IPS-NIHi7 (cell line): ENCODE measurements around the gene KRTAP10-1.

ENCODE experiments used
- DNase-seq: peaks from one replicate; pipeline ENCODE4 v3.0.0; 2012; ENCODE audit warnings: mixed read lengths; ENCODE audit errors: extremely low spot score

The KRTAP10-1 gene

DNA sequence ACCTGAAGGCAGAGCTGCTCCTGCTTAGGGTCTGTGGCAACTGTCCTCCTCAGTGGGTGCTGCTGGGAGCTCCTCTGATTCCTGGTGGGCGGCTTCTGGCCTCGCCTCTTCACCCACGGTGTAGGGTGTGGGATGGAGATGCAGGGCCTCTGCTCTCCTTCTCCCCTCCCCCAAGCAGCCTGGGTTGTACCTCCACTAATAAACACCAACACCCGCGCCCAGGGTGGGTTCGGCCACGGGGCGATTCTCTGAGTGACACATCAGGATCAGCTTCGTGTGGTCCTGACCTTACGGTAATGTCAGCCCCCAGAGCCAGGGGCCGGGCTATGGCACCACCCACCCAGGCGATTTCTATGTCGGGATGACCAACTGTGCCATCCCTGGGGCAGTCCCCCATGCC, 23.7 kb downstream of the KRTAP10-1 start:
- no peak for DNase-seq

DNA sequence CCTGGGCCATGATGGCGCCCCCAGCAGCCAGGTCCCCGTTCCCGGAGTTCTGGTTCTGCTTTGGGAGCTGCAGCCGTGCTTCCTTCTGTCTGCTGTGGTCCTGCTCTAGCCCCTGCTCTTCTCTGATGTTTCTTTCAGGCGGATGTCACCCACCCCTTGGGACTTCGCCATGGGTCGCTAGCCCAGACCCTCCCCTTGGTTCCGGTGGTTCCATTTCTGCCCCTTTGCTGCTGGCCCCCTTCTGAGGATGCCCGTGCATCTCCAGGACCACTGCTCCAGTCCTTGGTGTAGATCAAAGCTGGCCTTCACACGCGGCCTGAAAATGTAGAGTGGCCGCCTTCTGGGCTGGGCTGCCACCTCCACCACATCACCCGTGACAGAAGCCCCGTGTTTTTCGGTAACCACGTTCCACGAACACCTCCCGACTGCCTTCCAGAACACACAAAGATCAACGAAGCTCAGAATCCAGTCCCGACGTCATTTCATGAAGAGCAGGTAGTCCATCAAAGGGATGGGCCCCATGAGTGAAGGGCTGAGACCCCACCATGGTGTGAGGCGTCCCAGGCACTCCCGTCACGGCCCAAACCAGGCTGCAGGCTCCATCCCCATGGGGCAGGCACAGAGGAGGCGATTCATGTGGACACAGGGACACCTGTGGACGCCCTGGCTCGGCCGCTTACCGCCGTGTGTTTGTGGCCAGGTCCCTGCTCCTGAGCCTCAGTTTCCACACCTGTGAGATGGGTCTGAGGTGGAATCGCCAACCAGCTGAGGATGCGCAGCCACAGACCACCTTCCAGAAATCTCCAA, 24.4 kb downstream of the KRTAP10-1 start:
- no peak for DNase-seq

DNA sequence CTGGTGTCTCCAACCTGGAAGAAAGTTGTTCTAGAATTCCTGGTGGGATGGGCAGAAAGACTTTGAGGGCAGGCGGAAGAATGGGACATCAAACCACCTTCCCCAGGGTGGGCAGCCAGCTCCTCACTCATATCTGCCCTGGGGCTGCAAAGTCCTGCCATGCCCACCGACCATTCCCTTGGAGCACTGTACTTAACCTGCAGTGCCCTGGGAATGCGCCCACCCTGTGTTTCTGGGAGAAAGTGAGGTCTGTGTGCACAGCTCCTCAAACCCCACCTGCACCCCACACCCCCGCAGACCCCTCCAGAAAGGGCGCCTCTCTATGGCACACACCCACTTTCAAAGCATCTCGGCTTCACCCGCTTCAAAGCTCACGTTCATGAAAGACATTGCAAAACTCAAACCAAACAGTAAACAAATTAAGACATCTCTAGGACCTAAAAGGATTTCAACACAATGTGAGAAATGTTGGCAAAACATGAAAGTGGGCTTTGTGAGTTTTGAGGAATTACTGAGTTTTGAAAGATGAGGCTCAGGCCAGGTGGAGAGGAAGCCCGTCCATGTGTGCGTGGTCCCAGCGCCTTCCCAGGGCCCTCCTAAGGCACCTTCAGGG, 25.1 kb downstream of the KRTAP10-1 start:
- no peak for DNase-seq

DNA sequence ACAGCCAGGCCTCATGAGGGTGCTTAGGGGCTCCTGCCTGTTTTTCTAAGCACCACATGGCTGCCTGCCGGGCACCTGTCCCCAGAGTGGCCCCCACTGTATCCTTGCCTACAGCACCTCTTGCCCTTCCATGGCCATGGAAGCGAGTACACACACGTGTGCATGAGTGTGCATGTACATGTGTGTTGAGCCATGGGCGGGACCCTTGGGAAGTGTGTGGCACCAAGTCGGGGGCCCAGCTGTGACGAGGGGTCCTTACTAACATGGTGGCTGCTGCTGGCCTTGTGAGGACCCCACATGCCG, 25.8 kb downstream of the KRTAP10-1 start:
- DNase-seq: no peak

DNA sequence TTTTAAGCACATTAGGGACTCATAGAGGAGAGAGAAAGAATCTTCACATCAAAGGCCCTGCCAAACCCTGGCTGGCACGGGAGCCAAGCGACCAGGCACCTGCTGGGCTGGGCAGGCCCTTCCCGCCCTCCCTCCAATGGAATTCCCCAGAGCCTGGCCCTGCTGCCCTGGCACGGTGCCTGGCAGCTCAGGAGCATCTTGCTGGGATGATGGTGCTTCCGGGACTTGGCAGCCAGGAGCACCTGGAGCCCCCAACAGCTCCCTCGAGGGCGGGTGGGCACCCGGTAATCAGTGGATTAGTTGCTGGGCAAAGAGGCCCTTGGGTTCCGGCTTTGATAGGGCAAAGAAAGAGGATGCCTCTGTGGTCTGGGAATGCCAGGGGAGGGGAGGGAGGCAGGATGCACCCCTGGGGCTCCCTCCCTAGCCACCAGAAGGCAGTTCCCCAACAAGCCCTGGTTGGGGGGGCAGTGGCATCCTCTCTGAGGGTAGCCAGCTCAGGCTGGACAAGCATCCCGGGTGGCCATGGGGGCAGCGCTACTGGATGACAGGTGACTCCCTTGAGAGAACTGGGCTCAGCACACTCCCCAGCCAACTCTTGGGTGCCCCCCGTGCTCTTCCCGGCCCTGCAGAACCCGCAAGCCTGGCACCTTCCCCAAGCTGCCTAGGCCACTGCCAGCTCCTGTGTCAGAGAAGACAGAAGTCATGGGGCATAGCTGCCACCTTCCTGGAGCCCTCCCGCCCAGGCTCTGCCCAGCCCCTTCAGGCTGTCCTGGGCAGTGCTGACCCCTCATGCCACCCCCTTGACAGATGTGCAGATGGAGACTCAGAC, 26.4 kb downstream of the KRTAP10-1 start:
- no peak for DNase-seq

DNA sequence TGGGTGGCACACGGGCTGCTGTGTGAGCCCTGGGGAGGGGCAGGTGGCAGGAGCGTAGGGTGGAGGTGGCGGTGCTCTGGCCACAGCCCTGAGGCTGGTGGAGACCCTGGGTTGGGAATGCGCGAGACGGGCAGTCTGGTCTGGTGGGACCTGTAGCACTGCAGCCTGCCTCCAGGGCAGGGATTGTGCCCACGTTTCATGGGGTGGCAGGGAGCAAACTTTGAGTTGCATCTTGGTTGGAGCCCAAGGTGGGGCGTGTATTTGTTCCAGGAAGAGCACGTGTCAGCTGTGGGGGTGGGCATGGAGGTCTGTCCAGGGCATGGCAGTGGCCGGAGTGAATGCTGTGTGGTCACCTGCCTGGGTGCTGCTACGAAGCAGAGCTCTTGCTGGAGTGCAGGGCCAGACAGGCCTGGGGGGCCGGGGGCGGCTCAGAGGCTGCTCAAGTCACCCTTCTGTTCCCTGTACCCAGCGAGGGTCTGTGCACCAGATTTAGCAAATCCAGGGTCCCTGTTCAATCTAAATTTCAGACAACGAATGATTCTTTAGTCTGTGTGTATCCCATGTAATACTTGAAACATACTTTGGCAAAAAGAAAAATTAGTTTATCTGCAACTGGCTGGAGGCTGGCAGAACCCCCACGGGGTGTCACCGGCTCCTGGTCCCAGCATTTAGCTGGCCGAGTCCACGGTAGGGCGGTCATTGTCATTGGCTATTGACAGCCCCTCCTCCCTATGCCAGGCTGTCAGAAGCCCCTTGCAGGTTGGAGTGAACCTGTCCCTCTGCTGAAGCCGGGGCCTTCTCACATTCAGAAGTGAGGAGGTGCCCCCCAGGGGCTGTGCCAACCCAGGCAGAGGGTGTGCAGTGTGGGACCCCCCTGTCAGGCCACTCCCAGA, 27.3 kb downstream of the KRTAP10-1 start:
- no peak for DNase-seq

DNA sequence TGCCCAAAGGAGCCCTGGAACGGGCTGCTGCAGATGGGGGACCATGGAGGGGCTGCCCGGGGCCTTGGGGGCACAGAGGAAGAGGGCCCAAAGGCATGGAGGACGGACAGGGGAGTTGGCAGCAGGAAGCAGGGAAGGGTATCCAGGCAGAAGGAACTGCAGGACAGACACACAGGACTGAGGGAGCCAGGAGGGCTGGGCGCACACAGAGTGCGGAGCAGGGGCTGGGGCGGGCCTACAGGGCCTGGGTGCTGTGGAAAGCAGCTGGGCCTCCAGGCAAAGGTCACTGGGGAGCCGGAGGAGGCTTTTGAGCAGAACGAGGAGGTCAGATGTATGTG, 28.1 kb downstream of the KRTAP10-1 start:
- no peak for DNase-seq

DNA sequence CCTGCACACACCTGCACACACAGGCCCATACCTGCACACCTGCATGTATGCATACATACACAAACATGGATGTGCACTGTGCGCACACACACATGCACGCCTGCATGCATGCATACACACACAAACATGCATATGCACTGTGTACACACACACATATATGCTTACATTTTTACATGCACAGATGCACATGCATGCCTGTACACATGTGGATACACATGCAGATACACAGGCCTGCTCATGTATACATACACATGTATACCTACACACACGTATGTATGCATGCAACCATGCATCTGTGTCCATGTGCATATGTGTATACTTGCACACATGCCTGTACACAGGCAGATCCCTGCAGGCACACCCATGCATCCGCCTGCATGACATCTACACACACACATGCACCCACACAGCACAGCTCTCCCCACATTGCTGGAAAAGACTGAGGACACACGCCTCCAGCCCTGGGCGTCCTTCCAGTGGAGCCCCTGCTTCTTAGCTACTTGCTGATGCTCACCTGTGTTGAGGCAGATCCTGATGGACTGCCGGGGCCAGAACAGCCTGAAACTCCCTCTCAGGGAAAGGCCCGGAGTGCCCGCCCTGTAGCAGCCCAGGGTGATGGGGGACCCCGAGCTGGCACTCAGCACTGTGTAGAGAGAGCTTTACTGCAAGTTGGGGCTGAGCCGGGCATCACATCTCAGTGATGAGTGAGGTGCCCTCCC, 28.6 kb downstream of the KRTAP10-1 start:
- no peak for DNase-seq

DNA sequence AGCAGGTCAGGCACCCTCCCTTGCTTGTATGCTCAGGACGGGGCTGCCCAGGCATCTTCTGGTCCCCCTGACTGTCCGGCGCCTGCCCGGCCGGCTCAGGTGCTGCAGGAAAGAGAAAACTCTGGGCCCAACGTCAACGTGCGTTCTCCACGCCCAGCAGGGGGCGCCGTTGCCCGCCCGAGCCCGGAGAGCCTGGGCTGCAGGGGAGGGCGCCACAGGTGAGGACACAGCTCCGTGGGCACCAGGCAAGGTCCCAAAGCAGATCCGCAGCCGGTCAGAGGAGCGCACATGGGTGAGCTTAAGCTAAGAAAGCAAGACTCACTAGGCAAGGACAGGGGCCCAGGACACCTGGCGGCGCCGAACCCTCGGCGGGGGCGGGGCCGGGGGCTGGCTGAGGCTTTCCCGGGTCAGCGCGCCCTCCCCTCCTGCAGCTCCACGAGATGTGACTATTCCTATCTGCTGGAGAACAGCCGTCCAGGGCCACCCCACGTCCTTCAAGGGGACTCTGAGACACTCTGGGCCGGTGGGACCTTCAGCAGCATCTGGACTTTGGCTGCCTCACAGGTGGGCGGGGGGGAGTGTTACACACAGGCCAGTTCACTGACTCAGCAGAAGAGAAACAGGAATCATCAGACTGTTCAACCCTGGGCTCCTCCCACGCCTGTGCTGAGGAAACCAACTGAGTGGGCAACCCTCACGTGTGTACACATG, 29.3 kb downstream of the KRTAP10-1 start:
- DNase-seq: peak; percentile 88

DNA sequence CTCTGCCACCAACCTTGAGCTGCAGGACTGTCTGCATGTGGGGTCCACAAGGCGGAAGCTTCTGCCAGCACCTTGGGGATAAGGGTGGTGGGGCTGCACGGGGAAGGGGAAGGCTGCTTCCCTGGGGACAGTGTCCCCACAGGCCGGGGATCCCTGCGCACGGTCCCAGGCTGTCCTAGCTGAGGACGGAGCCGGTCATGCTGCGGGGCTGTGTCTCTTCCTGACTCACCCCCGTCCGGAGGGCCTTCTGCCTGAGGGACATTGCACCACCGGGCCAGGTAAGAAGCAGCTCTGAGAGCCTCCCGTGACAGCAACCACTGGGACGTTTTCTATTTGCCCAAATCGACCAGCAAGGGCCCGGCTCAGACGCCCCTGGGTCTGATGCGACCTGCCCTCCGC, 29.9 kb downstream of the KRTAP10-1 start:
- DNase-seq: no peak

DNA sequence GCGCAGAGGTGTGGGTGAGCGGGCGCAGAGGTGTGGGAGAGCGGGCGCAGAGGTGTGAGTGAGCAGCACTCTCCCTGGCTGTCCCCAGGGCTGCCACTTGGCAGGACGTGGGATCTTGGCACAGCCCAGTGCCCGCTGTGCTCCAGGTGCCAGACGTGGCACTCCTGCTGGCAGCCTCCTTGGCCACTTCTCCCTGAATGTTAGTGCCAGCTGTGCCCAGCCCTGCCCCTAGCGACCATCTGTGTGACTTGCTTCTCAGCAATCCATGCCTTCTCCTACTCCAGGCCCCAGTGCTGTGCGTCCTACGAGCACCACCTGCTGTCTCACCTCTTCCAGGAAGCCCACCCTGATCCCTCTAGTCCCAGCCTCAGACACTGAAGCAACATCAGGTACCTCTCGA, 30.5 kb downstream of the KRTAP10-1 start:
- DNase-seq: no peak

DNA sequence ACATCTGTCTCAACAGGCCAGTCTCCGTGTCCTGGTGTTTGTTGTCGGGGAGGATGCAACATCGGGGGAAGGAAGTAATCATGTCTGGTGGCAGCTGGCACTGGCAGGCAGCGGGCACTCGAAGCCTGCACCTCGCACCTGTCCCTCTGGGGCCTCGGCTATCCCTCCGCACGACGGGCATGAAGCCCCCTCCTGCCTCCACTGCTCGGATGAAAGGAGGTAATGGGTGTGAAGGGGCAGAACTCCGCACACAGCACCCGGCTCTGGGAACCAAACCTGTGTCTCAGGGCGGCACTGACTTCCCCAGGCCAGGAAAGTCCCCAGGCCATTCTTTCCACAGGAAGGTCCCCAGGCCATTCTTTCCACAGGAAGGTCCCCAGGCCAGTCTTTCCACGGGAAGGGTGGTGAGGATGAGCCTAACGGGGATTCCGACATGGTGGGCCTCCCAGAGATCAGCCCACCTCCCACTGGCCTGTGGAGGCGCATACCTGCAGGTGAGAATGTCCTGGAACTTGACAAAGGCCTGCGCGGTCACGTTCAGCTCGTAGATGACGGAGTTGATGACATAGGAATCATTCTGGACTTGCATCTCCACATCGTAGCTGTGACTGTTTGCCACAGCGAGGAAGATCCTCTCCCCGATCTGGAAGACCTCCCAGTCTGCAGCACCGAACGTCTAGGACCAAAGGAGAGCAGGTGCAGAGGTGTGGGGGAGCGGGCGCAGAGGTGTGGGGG, 31.1 kb downstream of the KRTAP10-1 start:
- DNase-seq: no peak

DNA sequence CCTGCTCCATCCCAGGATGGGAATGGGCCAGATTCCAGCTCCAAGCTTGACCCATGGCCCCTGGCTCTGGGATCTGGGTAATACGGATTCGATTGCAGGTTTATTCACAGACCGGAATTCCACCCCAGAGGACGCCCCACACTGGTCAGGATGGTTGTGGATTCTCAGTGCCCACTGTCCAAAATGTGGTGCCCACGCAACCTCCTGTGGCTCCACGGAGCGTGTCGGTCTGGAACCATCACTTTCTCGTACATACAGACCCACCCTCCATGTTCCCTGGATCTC, 31.6 kb downstream of the KRTAP10-1 start:
- no peak for DNase-seq

DNA sequence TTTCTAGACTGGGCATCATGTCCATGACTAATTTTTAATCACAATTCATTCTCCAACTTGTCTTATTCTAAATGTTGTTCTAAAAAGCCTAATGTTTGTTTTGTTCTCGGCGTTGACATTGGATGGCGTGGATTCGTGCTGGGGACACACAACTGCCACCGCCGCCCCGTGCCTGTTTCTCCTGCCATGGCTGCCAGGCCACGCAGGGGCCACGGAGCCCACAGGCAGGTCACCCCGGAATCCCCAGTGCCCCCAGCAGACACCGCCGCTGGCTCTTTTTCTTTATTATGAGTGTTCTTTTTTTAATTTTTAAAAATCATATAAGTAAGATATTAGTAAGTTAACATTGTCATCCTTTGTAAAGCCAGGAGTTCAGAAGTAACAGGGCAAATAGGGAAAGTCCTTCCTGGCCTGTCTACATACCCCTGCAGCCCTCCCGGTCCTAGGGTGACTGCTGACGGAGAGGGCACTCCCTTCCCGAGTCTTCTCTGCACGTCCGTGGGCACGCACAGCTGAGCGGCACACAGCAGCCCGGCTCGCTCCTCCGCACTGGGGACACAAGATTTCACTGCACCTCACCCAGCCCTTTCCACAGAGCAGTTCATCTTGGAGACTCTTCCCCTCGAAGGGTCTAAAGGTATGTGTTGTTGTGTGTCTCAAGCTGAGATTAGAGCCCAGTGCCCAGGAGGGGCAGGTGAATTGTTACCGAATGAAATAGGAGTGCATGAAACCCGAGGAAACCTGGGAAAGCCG, 32.1 kb downstream of the KRTAP10-1 start:
- DNase-seq: no peak

DNA sequence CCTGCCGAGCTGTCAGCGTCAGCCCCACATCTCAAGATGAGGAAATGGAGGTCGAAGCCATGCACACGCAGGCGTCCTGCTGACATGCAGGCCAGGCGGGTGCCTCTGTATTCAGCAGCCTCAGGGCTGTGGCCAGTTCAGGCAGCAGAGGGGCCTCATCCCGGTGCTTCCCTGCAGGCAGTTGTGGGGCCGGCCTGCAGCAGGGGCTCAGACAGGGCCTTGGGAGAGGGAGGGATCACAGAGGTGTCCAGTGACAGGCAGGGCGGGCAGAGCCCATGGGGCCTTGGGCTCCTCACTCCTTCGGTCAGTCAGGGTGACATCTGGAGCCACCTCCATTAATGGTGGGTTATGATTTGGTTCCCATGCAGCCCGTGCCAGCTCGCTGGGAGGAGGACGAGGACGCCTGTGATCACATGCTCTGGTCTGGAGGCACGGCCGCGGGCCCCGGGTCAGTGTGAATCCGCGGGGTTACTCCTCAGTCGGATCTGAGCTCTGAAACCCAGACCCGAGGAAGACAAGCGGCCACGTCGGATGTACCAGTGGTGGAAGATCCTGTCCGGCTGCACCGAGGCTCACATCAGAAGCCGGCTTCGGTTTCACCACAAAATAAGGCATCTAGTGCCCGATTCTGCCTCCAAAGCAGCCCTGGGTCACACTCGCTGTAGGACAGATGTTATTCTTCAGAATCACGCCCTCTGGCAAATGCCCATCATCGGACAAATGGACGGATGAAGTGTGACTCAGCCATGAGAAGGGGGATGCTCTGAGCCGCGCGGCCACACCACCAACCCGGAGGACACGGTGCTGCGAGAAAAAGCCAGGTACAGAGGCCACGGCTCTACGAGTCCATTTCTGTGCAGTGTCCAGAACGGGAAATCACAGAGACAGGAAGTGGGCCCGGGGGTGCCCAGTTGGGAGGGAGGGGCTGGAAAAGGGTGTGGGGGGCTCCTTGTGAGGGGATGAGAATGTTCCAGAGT, 33.4 kb downstream of the KRTAP10-1 start:
- no peak for DNase-seq

DNA sequence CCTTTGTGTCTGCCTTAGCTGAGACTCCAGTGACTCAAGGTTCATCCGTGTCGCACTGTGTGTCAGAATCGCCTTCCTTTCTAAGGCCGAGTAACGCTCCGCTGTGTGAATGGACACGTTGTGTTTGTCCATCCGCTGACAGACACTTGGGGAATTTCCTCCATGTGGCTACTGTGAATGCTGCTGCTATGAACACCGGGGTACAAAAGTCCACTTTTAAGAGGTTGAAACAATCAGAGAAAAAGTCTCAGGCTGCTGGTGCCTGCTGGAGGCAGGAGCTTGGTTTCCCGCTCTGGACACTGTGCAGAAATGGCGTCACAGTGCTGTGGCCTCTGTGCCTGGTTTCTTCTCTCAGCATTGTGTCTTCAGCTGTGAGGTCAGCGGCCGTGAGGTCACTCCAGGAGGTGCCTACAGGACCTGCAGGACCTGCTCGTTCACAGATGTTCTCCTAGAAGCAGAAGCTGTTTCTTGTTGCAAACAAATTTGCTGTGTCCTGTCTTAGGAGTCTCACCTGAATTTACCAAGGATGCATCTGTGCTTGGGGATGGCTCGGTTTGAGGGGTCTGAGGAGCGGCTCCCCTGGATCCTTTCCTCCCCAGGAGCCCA, 34.2 kb downstream of the KRTAP10-1 start:
- no peak for DNase-seq

DNA sequence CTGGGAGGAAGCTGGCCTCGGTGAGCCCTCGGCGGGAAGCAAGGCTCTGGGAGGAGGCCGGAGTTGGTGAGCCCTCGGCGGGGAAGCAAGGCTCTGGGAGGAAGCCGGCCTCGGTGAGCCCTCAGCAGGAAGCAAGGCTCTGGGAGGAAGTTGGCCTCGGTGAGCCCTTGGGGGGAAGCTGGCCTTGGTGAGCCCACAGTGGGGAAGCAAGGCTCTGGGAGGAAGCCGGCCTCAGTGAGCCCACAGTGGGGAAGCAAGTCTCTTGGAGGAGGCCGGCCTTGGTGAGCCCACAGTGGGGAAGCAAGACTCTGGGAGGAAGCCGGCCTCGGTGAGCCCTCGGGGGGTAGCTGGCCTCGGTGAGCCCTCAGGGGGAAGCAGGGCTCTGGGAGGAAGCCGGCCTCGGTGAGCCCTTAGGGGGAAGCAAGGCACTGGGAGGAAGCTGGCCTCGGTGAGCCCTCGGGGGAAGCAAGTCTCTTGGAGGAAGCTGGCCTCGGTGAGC, 36.0 kb downstream of the KRTAP10-1 start:
- no peak for DNase-seq
